HCT116 (cell line): ENCODE measurements around the gene ARRDC4. TPM values are rescaled to one million over a fixed set of nuclear protein-coding genes. Genes with fewer than 3 reads are reported as not detected.

Experiments
- ATAC-seq: fragments of 200-7000 bp; cut with Tn5 transposase; 2 replicates; pipeline ENCODE4 v1.9.1; 2020; ENCODE audit warnings: mild to moderate bottlenecking, moderate library complexity
- BruUV-seq: library from RNA; stranded (reverse); fragments of 400-500 nt; replicated peaks from 2 replicates; lab custom pipeline; 2021; lab: Mats Ljungman, UMichigan
- CTCF ChIA-PET: fragments of 300-600 bp; sonication (Branson Sonifier 250); formaldehyde crosslinking; loops from one replicate; lab custom pipeline; 2021; ENCODE audit warnings: antibody characterized with exemption; lab: Charles Lee
- POLR2A ChIA-PET: fragments of 300-600, 350-600 bp; sonication (Branson Sonifier 250); formaldehyde crosslinking; loops from one replicate; lab custom pipeline; 2021; ENCODE audit warnings: antibody characterized with exemption; lab: Charles Lee
- RAD21 ChIA-PET, 2 experiments: fragments of 300-600 bp; sonication (Branson Sonifier 250); formaldehyde crosslinking; loops; one replicate each; lab custom pipeline; 2023; ENCODE audit warnings: low total read pairs in 2 of 2; ENCODE audit not compliant: uncharacterized antibody in 2 of 2, unreplicated experiment in 2 of 2, low non-redundant PET in 1 of 2; lab: Charles Lee
- DNase-seq: peaks from one replicate; pipeline ENCODE4 v3.0.0-alpha.2; 2010; ENCODE audit warnings: low read depth, low spot score
- H2AFZ ChIP-seq: fragments of 200-600 bp; shearing (Covaris generic), sonication (generic); 2 replicates; pipeline ENCODE4 v1.6.1; 2017; ENCODE audit warnings: low read depth, mixed run types, mixed read lengths, antibody characterized with exemption, low read length; ENCODE audit not compliant: poor library complexity, severe bottlenecking
- H3K27ac ChIP-seq: 2 replicates; pipeline ENCODE4 v1.5.1; 2012; ENCODE audit warnings: low read depth, low read length
- H3K27me3 ChIP-seq: fragments of 200-600 bp; sonication (generic); 2 replicates; pipeline ENCODE4 v1.6.1; 2016; ENCODE audit warnings: mixed run types, low read length, mixed read lengths; ENCODE audit not compliant: insufficient read depth
- H3K36me3 ChIP-seq, 2 experiments: fragments of 200-500 bp in 1 of 2; fragments of 200-600 bp in 1 of 2; sonication (Bioruptor generic) in 1 of 2; sonication (generic) in 1 of 2; 2 replicates each; pipeline versions ENCODE4 v1.5.1 to v1.6.1; 2014 to 2016; ENCODE audit warnings: low read length in 2 of 2, inconsistent platforms in 1 of 2, mixed read lengths in 1 of 2, mixed run types in 1 of 2; ENCODE audit not compliant: insufficient read depth in 2 of 2, control insufficient read depth in 1 of 2
- H3K4me1 ChIP-seq, 2 experiments: fragments of 200-600 bp in 1 of 2; sonication (generic) in 1 of 2; 2 replicates each; pipeline versions ENCODE4 v1.5.1 to v1.6.1; 2012 to 2017; ENCODE audit warnings: low read length in 2 of 2, inconsistent platforms in 1 of 2, mild to moderate bottlenecking in 1 of 2, mixed read lengths in 1 of 2, mixed run types in 1 of 2, moderate library complexity in 1 of 2; ENCODE audit not compliant: insufficient read depth in 2 of 2, control insufficient read depth in 1 of 2
- H3K4me2 ChIP-seq: fragments of 200-600 bp; sonication (generic); 2 replicates; pipeline ENCODE4 v1.6.1; 2017; ENCODE audit warnings: mixed run types, low read length, mixed read lengths
- H3K4me3 ChIP-seq, 2 experiments: fragments of 200-600 bp in 1 of 2; sonication (generic) in 1 of 2; replicated peaks in 1 of 2; 2 replicates each; pipeline ENCODE4 v1.5.1; 2011 to 2016; ENCODE audit warnings: low read length in 2 of 2, control low read depth in 1 of 2, low read depth in 1 of 2, mild to moderate bottlenecking in 1 of 2, mixed read lengths in 1 of 2, mixed run types in 1 of 2
- H3K79me2 ChIP-seq: fragments of 200-600 bp; sonication (generic); 2 replicates; pipeline ENCODE4 v1.6.1; 2017; ENCODE audit warnings: mild to moderate bottlenecking, mixed run types, low read length, moderate library complexity, mixed read lengths; ENCODE audit not compliant: insufficient read depth
- H3K9ac ChIP-seq: fragments of 200-600 bp; sonication (generic); 2 replicates; pipeline ENCODE4 v1.6.1; 2016; ENCODE audit warnings: low read length, mixed read lengths
- H3K9me2 ChIP-seq: fragments of 200-600 bp; sonication (generic), shearing (Covaris generic); 2 replicates; pipeline ENCODE4 v1.6.1; 2017; ENCODE audit warnings: mixed run types, mild to moderate bottlenecking, moderate library complexity; ENCODE audit not compliant: insufficient read depth
- H3K9me3 ChIP-seq, 2 experiments: fragments of 200-500 bp in 1 of 2; fragments of 200-600 bp in 1 of 2; sonication (Bioruptor generic) in 1 of 2; sonication (generic) in 1 of 2; 2 replicates each; pipeline ENCODE4 v1.6.1; 2014 to 2017; ENCODE audit warnings: low read length in 2 of 2, mixed read lengths in 2 of 2, inconsistent platforms in 1 of 2, low read depth in 1 of 2, mild to moderate bottlenecking in 1 of 2, mixed run types in 1 of 2, moderate library complexity in 1 of 2; ENCODE audit not compliant: control insufficient read depth in 1 of 2, insufficient read depth in 1 of 2
- H4K20me1 ChIP-seq: fragments of 200-600 bp; sonication (generic), shearing (Covaris generic); 2 replicates; pipeline ENCODE4 v1.6.1; 2017; ENCODE audit warnings: mixed run types, mild to moderate bottlenecking, moderate library complexity; ENCODE audit not compliant: insufficient read depth
- CEBPB ChIP-seq: IDR thresholded peaks from 2 replicates; pipeline ENCODE4 v1.6.1; 2012; ENCODE audit warnings: low read depth
- EGR1 ChIP-seq: IDR thresholded peaks from 2 replicates; pipeline ENCODE4 v1.6.1; 2012; ENCODE audit warnings: low read depth
- ELF1 ChIP-seq: IDR thresholded peaks from 2 replicates; pipeline ENCODE4 v1.6.1; 2012; ENCODE audit warnings: low read depth, borderline replicate concordance
- JUND ChIP-seq: IDR thresholded peaks from 2 replicates; pipeline ENCODE4 v1.6.1; 2012
- POLR2A ChIP-seq: IDR thresholded peaks from 2 replicates; pipeline ENCODE4 v1.7.0; 2011; ENCODE audit warnings: borderline replicate concordance; ENCODE audit not compliant: insufficient read depth, insufficient read length; ENCODE audit errors: extremely low read depth
- RAD21 ChIP-seq: IDR thresholded peaks from 2 replicates; pipeline ENCODE4 v1.6.1; 2012; ENCODE audit warnings: low read depth, mild to moderate bottlenecking
- SP1 ChIP-seq: IDR thresholded peaks from 2 replicates; pipeline ENCODE4 v1.6.1; 2012; ENCODE audit warnings: low read depth
- SRF ChIP-seq: IDR thresholded peaks from 2 replicates; pipeline ENCODE4 v1.6.1; 2012; ENCODE audit warnings: low read depth
- TCF7L2 ChIP-seq: IDR thresholded peaks from 2 replicates; pipeline ENCODE4 v1.7.0; 2011; ENCODE audit warnings: borderline replicate concordance, inconsistent platforms; ENCODE audit not compliant: insufficient read depth, insufficient read length; ENCODE audit errors: extremely low read depth
- ZFX ChIP-seq: fragments of 450-650 bp; IDR thresholded peaks from 2 replicates; pipeline ENCODE4 v1.6.1; 2017
- ZNF274 ChIP-seq: fragments of 200-500 bp; sonication (Bioruptor generic); IDR thresholded peaks from 2 replicates; pipeline ENCODE4 v1.6.1; 2014; ENCODE audit warnings: mild to moderate bottlenecking, low read depth, low read length, inconsistent platforms
- intact Hi-C: fragments of 100-400 bp; cut with micrococcal nuclease; formaldehyde crosslinking; loops from 2 replicates; pipeline ENCODE4 v1.10.0; 2022
- total RNA-seq: library from RNA; stranded (reverse); gene quantifications from one replicate; pipeline ENCODE4 v1.2.1, GENCODE V29; 2021; ENCODE audit not compliant: unreplicated experiment
- TF ChIP-seq, protein P1 (sequence below): IDR thresholded peaks from 2 replicates; pipeline ENCODE4 v1.6.1; 2012
- TF ChIP-seq, protein P2 (sequence below): IDR thresholded peaks from 2 replicates; pipeline ENCODE4 v1.6.1; 2011; ENCODE audit warnings: mild to moderate bottlenecking, low read length, moderate library complexity; ENCODE audit not compliant: insufficient replicate concordance; ENCODE audit errors: extremely low read depth
- TF ChIP-seq, protein P3 (sequence below): IDR thresholded peaks from 2 replicates; pipeline ENCODE4 v1.6.1; 2012; ENCODE audit warnings: low read depth
- TF ChIP-seq, protein P4 (sequence below), 3 experiments: fragments of 200-600 bp in 1 of 3; sonication (generic) in 1 of 3; IDR thresholded peaks in 2 of 3; conservative IDR thresholded peaks in 1 of 3; 2 replicates each; pipeline ENCODE4 v1.5.1; 2012 to 2017; ENCODE audit warnings: low read depth in 2 of 3, low read length in 2 of 3, antibody characterized with exemption in 1 of 3, borderline replicate concordance in 1 of 3, control low read depth in 1 of 3, mild to moderate bottlenecking in 1 of 3, mixed read lengths in 1 of 3, mixed run types in 1 of 3, moderate library complexity in 1 of 3; ENCODE audit not compliant: insufficient read depth in 1 of 3

ARRDC4 gene
- total RNA-seq, 1 experiment from 2014 or later: 19.6 TPM

DNA sequence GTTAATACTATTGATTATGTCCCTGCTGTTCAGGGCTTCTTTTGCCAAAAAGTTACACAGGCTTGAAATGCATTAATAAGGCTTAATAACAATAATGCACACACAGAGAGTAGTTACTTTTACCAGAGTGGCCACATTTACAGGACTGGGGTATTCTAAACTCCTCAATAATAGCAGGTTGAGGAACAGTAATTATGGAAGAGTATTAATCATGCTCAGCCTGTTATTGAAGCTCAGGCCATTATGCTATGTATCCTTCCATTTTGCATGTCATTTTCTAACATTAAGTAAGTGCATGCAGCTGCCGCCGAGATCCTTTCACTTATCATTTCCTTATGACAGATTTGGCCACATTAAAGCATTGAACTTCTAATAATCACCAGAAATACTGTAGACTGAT, 5.7 kb downstream of the ARRDC4 start:
- Histone ChIP-seq H3K9me3 (no peaks in the 10 kb centered on the region), H3K9me2 (no peaks in the 10 kb centered on the region), H2AFZ (no peak overlapping the region), H3K4me3 (no peak overlapping the region), H4K20me1 (no peaks in the 10 kb centered on the region), H3K4me1 (peaks cover 0 to 7% of the 10 kb centered on the region in 2 experiments; a peak in 1 of 4 replicates), H3K36me3 (peaks cover 10 to 19% of the 10 kb centered on the region in 2 experiments; a peak in 3 of 4 replicates), H3K27ac (no peak overlapping the region), H3K9ac (no peak overlapping the region), H3K4me2 (no peak overlapping the region), H3K79me2 (peaks cover 9% of the 10 kb centered on the region; the same call in 1 of the 2 replicates), H3K27me3 (no peaks in the 10 kb centered on the region)
- ChIA-PET CTCF (no interaction called here), RAD21 (no interaction called here), POLR2A (no interaction called here)
- ATAC-seq: no peak
- BruUV-seq: no TSS peak
- intact Hi-C loops: no loop called here
- DNase-seq: no peak
- TF ChIP-seq ZFX (no peak), SP1 (no peak), ELF1 (no peak), TCF7L2 (no peak), JUND (no peak), SRF (no peak), EGR1 (no peak), POLR2A (no peak), CEBPB (no peak), ZNF274 (no peak), RAD21 (no peak)
- TF ChIP-seq, protein P1, sequence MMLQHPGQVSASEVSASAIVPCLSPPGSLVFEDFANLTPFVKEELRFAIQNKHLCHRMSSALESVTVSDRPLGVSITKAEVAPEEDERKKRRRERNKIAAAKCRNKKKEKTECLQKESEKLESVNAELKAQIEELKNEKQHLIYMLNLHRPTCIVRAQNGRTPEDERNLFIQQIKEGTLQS: no peak
- TF ChIP-seq, protein P2, sequence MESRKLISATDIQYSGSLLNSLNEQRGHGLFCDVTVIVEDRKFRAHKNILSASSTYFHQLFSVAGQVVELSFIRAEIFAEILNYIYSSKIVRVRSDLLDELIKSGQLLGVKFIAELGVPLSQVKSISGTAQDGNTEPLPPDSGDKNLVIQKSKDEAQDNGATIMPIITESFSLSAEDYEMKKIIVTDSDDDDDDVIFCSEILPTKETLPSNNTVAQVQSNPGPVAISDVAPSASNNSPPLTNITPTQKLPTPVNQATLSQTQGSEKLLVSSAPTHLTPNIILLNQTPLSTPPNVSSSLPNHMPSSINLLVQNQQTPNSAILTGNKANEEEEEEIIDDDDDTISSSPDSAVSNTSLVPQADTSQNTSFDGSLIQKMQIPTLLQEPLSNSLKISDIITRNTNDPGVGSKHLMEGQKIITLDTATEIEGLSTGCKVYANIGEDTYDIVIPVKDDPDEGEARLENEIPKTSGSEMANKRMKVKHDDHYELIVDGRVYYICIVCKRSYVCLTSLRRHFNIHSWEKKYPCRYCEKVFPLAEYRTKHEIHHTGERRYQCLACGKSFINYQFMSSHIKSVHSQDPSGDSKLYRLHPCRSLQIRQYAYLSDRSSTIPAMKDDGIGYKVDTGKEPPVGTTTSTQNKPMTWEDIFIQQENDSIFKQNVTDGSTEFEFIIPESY: no peak
- TF ChIP-seq, protein P3, sequence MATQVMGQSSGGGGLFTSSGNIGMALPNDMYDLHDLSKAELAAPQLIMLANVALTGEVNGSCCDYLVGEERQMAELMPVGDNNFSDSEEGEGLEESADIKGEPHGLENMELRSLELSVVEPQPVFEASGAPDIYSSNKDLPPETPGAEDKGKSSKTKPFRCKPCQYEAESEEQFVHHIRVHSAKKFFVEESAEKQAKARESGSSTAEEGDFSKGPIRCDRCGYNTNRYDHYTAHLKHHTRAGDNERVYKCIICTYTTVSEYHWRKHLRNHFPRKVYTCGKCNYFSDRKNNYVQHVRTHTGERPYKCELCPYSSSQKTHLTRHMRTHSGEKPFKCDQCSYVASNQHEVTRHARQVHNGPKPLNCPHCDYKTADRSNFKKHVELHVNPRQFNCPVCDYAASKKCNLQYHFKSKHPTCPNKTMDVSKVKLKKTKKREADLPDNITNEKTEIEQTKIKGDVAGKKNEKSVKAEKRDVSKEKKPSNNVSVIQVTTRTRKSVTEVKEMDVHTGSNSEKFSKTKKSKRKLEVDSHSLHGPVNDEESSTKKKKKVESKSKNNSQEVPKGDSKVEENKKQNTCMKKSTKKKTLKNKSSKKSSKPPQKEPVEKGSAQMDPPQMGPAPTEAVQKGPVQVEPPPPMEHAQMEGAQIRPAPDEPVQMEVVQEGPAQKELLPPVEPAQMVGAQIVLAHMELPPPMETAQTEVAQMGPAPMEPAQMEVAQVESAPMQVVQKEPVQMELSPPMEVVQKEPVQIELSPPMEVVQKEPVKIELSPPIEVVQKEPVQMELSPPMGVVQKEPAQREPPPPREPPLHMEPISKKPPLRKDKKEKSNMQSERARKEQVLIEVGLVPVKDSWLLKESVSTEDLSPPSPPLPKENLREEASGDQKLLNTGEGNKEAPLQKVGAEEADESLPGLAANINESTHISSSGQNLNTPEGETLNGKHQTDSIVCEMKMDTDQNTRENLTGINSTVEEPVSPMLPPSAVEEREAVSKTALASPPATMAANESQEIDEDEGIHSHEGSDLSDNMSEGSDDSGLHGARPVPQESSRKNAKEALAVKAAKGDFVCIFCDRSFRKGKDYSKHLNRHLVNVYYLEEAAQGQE: no peak
- TF ChIP-seq, protein P4, sequence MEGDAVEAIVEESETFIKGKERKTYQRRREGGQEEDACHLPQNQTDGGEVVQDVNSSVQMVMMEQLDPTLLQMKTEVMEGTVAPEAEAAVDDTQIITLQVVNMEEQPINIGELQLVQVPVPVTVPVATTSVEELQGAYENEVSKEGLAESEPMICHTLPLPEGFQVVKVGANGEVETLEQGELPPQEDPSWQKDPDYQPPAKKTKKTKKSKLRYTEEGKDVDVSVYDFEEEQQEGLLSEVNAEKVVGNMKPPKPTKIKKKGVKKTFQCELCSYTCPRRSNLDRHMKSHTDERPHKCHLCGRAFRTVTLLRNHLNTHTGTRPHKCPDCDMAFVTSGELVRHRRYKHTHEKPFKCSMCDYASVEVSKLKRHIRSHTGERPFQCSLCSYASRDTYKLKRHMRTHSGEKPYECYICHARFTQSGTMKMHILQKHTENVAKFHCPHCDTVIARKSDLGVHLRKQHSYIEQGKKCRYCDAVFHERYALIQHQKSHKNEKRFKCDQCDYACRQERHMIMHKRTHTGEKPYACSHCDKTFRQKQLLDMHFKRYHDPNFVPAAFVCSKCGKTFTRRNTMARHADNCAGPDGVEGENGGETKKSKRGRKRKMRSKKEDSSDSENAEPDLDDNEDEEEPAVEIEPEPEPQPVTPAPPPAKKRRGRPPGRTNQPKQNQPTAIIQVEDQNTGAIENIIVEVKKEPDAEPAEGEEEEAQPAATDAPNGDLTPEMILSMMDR (IDR thresholded peaks at IDR 0.05 in 2 of 3, conservative IDR thresholded peaks at IDR 0.05 in 1 of 3; ENCODE audit: borderline replicate concordance in 1 of 3, insufficient read depth in 1 of 3, low read depth in 2 of 3, low read length in 2 of 3): no peak
